ENCODE data around the gene PARD6A. TPM values are rescaled to one million over a fixed set of nuclear protein-coding genes. Genes with fewer than 3 reads are reported as not detected.

The PARD6A gene
- total and polyA plus RNA-seq, 2 of the 13 experiments (the other 11 are each of a cell fraction or from before 2014, with no cell fraction given): 3.5 to 4.3 TPM

GRCh38 chr16:67658849-67659674, 1.7 kb upstream of the PARD6A start (continued):
- peak; percentile 43; the same call in 1 of the 2 replicates for TF ChIP-seq NRL (CRISPR knock-in tag; IDR thresholded peaks at IDR 0.05; ENCODE audit: borderline replicate concordance)
- TF ChIP-seq TEAD3 (CRISPR knock-in tag; optimal IDR thresholded peaks at IDR 0.05; ENCODE audit: borderline replicate concordance): no peak

GRCh38 chr16:67659675-67660563, 841 bp upstream of the PARD6A start, which contains the start of gene ACD:
Gene ACD, minus strand, starts transcription at chr16:67660260. Its CDS starts 40 bp downstream, at chr16:67660220.
- ChIA-PET CTCF (ENCODE audit: low intra/inter-chr PET ratio, low total read pairs) (no interaction called here), POLR2A (interaction anchor here (0.6 to 2.0 kb wide), 21 partner anchors 9 to 425 kb away, joined by 3 to 14 read pairs (median 3); partner anchors contain the start of genes ATP6V0D1, CTCF, HSD11B2 and LCAT)
- H3K27me3 ChIP-seq (ENCODE audit: control insufficient read depth in 1 of 2, insufficient read depth in 2 of 2, low read length in 2 of 2): no peaks in the 10 kb centered on the region; a peak in 1 of 5 replicates
- peak within 1 kb of the TSS; percentile 83 for H2AFZ ChIP-seq (ENCODE audit: low read length)
- peak within 1 kb of the TSS; percentile 73 to 94 (median 93) for H3K4me3 ChIP-seq (replicated peaks in 1 of 3; ENCODE audit: insufficient read depth in 1 of 3, low read depth in 2 of 3, low read length in 3 of 3)
- peak within 1 kb of the TSS; percentile 94 for H3K4me2 ChIP-seq (ENCODE audit: low read depth, low read length)
- peak within 1 kb of the TSS; percentile 87 for H3K9ac ChIP-seq (ENCODE audit: insufficient read depth, low read depth, low read length)
- peaks cover 14% of the 10 kb centered on the region for H3K4me1 ChIP-seq (ENCODE audit: insufficient read depth, low read length)
- intact Hi-C loops (cut with micrococcal nuclease; ENCODE audit: unreplicated experiment) (no loop called here), in situ Hi-C loops (cut with HindIII; ENCODE audit: extremely low pct_ligation_motif_present, low pct_unique_long_range_greater_than_20kb) (loop anchor here (10.0 kb wide), 1 partner anchor 275 kb away; the partner anchor contains the start of genes CTRL and PSMB10)
- H3K79me2 ChIP-seq (ENCODE audit: insufficient read depth, low read length): peaks cover 11% of the 10 kb centered on the region
- 0 out of 2 replicates have a peak, but pooled peaks cover 3% of the 10 kb centered on the region for H4K20me1 ChIP-seq (ENCODE audit: insufficient read depth, low read length)
- DNase-seq (ENCODE audit: low spot score) (peak; percentile 89), FAIRE-seq (no peak), ATAC-seq (peak; percentile 75)
- WGBS (ENCODE audit: low lambda C conversion rate): under 1% methylated on average over 32 of the region's 83 CpGs
- H3K36me3 ChIP-seq (replicated peaks in 1 of 2; ENCODE audit: control insufficient read depth in 1 of 2, insufficient read depth in 2 of 2, low read length in 2 of 2): peaks cover 6 to 13% of the 10 kb centered on the region in 2 experiments; a peak in 4 of 5 replicates
- TSS peak; percentile 85 for BruUV-seq (replicated peaks)
- peak within 1 kb of the TSS; percentile 87 for H3K27ac ChIP-seq (ENCODE audit: extremely low read length, insufficient read depth, low read length)
- H3K9me3 ChIP-seq (ENCODE audit: low read length): no peaks in the 10 kb centered on the region
- TF ChIP-seq TCF7 (IDR thresholded peaks at IDR 0.05; ENCODE audit: low read depth): no peak
- peak; percentile 78; the same call in 1 of the 2 replicates for TF ChIP-seq NFE2L1 (CRISPR knock-in tag; IDR thresholded peaks at IDR 0.05; ENCODE audit: borderline replicate concordance)
- no peak for TF ChIP-seq DZIP1 (CRISPR knock-in tag; IDR thresholded peaks at IDR 0.05)
- peak; percentile 53 for TF ChIP-seq IRF2 (CRISPR knock-in tag; IDR thresholded peaks at IDR 0.05)
- peak; percentile 74 for TF ChIP-seq MAZ (IDR thresholded peaks at IDR 0.05; ENCODE audit: borderline replicate concordance, low read depth, low read length)
- peak; percentile 18; the same call in 1 of the 2 replicates for TF ChIP-seq MAZ (CRISPR knock-in tag; IDR thresholded peaks at IDR 0.05; ENCODE audit: low read depth)
- no peak; the same call in none of the 2 replicates for TF ChIP-seq ZFP37 (CRISPR knock-in tag; IDR thresholded peaks at IDR 0.05; ENCODE audit: borderline replicate concordance)
- no peak for TF ChIP-seq FOXP1 (IDR thresholded peaks at IDR 0.05)
- TF ChIP-seq FOXP1 (CRISPR knock-in tag; IDR thresholded peaks at IDR 0.05): no peak
- TF ChIP-seq CERS6 (CRISPR knock-in tag; IDR thresholded peaks at IDR 0.05): no peak; the same call in 1 of the 2 replicates
- TF ChIP-seq PBX3 (CRISPR knock-in tag; IDR thresholded peaks at IDR 0.05; ENCODE audit: borderline replicate concordance): no peak
- TF ChIP-seq ZNF570 (CRISPR knock-in tag; IDR thresholded peaks at IDR 0.05; ENCODE audit: borderline replicate concordance): 0 out of 2 replicates have a peak, but pooled peaks have one; percentile 76
- peak; percentile 93 for TF ChIP-seq ZNF883 (CRISPR knock-in tag; IDR thresholded peaks at IDR 0.05; ENCODE audit: not compliant biosample characterization)

Data from HepG2 (cell line).